Measurements from ENCODE around the gene AASDH.

AASDH gene

DNA sequence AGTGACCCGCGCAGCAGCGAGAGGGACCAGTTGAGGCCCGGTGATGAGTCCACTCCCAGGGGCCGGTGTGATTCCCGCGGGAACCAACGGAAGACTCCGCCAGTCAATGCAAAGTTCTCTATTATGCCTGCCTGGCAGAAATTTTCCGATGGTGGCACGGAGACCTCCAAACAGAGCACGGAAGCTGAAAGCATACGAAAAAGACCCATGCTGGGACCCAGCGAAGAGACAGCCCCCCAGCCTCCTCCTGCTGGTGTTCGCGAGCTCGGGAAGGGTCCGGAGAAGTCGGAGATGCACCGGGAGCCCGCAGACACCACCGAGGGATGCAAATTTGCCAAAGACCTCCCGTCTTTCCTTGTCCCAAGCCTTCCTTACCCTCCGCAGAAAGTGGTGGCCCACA is 71.7 kb downstream of the AASDH start:
- no peak for DNase-seq (ENCODE audit: low read depth in 2 of 2)

DNA sequence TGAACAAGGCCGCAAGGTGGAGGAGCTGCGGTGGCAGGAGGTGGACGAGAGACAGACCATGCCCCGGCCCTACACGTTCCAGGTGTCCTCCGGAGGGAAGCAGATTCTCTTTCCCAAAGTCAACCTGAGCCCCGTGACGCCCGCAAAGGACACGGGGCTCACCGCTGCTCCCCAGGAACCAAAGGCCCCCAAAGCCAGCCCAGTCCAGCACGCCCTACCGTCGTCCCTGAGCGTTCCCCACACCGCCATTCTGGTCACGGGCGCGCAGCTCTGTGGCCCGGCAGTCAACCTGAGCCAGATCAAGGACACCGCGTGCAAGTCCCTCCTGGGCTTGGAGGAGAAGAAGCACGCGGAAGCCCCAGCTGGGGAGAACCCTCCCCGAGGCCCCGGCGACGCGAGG is 72.2 kb downstream of the AASDH start:
- no peak for DNase-seq (ENCODE audit: low read depth in 2 of 2)

DNA sequence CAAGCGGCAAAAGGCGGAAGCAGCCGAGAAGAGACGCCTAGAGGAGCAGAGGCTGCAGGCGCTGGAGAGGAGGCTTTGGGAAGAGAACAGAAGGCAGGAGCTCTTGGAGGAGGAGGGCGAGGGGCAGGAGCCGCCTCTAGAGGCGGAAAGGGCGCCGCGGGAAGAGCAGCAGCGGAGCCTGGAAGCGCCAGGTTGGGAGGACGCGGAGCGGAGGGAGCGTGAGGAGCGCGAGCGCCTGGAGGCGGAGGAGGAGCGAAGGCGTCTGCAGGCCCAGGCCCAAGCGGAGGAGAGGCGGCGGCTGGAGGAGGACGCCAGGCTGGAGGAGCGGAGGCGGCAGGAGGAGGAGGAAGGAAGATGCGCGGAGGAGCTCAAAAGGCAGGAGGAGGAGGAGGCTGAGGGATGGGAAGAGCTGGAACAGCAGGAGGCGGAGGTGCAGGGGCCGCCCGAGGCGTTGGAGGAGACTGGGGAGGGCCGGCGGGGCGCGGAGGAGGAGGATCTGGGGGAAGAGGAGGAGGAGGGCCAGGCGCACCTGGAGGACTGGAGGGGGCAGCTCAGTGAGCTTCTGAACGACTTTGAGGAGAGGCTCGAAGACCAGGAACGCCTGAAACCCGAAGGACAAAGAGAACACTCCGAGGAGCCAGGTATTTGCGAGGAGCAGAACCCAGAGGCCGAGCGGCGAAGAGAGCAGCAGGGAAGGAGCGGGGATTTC is 72.9 kb downstream of the AASDH start:
- DNase-seq (ENCODE audit: low read depth in 2 of 2), result no peak

DNA sequence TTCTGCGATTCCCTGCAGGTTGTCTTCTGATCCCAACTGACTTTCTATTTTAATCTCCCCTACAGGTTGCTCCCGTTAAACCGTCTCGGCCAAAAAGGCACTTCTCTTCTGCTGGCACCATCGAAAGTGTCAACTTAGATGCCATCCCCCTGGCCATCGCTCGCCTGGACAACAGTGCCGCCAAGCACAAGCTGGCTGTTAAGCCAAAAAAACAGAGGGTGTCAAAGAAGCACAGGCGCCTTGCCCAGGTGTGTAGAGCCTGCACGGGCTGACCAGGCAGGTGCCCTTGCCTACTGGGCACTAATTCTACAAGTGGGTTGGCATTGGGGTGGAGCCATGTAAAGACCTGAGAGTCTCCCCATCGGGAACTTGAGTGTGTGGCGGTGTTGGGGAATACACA is 74.2 kb downstream of the AASDH start:
- DNase-seq (ENCODE audit: low read depth in 2 of 2), result no peak

DNA sequence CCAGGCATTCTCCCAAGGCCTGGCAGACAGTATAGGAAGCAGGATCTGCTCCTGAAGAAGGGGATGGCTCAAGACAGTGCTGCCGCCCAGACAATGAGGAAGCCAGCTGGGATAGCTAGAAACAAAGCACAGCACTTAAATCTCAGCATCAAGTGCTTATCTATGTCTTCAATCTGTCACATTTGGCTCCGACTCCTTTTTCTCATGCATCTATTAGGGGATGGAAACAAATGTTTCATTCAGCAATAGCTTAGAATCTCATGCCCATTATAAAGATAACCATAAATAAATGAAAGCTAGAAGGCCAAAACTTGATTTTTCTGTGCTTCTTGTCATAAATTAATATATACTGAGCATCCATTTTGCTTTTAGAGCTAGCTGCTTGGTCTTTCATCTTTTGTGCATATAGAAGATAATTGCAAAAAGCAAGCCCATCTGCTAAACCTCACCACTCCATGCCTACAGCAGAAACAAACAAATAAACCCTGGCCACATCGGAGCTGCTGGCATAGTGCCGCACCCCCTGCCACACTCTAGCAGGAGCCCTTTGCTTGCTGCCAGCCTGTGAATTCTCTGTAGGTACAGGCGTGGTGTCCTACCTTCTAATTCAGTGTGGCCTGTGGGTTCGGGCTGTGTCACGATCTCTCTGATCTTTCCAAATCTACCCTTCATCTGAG is 75.9 kb downstream of the AASDH start:
- DNase-seq (ENCODE audit: low read depth in 2 of 2), result no peak

DNA sequence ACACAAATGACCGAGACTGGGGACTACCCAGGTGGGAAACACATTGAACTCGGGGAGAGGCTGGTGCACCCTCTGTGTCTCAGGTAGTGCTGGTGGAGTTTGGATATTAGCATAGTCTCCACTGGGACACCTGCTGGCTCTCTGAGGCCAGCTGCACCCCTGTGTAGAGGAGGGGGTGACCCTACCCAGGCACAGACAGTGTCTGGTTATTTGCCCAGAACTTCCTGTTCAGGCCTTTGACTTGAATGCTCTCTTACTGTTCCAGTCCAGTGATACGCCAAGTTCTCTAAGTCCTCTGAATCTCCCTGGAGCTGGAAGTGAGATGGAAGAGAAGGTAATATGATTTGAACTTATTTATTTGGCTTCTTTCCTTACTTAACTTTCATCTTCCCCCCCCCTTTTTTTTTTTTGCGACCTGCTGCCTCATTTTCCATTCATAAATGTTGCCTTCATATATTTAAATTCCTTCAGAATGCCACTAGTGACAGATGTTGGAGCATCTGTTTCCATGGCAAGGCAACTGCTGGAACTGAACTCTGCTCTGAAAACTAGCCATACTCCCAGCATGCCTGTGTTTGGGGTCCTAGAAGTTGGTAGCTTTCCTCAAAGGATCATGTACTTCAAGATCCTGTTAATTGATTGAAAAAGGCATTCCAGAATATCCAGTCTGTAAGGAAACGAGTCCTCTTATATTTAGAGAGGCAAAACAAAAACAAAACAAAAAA is 76.7 kb downstream of the AASDH start:
- no peak for DNase-seq (ENCODE audit: low read depth in 2 of 2)

DNA sequence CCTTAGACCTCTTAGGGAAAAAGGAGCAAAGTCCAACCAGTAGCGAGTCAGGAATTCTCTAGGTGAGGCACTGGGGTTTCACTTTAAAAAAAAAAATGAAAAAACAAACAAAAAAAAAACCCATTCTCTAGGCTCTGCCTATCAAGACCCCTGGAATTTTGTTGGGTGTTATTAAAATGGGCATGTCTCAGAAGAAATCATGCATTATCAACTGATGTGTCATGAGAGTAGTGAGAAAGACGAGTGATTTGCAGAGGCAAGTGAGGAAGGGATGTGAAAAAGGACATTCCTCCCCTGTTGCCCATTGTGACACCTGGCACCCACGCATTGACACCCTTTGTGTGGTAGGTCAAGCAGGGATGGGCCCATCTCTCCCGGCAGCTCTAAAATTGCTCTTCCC is 78.9 kb downstream of the AASDH start:
- no peak for DNase-seq (ENCODE audit: low read depth in 2 of 2)

DNA sequence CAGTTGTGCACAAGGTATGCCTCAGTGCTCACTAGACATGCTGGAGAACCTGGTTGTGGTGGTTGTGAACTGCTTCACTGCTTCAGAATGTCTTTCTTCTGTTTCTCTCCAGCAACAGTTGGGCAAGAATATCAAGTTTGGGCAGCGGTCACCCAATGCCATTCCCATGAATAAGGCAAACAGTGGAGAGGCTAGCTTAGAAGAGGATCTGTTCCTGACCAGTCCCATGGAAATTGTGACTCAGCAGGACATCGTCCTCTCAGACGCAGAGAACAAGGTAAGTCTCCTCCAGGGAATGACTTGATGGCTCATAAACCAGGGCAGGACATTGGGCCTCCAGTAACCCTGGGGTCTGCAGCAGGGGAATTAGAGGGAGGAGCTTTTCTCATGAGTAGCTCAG is 79.9 kb downstream of the AASDH start:
- DNase-seq (ENCODE audit: low read depth in 2 of 2), result no peak

DNA sequence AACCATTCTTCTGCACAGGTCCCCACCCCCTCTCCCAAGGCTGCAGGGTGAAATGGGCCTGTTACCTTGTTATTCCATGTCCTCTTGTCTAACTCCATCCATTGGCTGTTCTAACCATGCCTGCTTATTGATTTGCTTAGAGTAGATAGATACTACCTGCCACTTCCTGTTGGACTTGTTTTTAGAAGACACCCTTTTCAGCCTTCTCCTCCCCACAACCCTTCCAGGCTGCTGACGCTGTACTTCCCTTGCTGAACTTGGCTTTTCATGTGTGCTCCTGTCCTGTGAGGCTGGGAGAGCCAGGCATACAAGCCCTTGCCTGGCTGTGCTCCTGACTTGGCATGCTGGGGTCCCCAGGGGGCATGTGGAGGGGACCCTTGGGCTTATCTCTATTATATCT is 81.9 kb downstream of the AASDH start:
- no peak for DNase-seq (ENCODE audit: low read depth in 2 of 2)

DNA sequence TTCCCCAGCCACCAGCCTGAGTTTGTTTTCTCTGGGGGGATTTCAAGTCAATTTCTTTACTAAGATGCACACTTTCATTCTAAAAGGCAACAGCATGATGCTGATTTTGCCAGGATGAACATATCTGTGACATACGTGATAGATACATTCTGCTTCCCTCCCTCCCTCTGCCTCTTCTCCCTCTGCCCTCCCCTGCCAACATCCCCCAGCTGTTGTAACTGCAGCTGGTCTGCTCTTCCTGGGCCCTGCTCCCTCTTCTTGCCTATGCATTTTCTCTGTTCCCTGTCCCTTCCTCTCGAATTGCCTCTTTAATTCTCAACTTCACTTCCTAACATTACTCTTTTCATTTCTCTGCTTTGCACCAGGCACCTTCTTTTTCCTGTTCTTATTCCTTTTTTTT is 83.4 kb downstream of the AASDH start:
- no peak for DNase-seq (ENCODE audit: low read depth in 2 of 2)

DNA sequence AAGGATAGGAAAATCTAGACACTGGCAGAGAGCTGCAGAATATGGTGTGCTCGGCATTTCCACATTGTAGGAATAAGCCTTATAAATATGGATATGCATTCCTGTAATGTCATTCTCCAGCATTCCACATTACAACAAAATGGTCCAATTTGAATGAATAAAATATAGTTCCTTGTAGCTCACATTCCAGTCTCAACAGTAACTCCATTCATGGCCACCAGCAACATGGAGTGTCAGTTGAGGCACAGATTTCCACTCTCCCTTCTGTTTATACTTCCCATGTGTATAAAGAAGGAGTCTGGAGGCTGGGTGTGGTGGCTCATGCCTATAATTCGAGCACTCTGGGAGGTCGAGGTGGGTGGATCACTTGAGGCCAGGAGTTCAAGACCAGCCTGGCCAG is 84.5 kb downstream of the AASDH start:
- no peak for DNase-seq (ENCODE audit: low read depth in 2 of 2)

DNA sequence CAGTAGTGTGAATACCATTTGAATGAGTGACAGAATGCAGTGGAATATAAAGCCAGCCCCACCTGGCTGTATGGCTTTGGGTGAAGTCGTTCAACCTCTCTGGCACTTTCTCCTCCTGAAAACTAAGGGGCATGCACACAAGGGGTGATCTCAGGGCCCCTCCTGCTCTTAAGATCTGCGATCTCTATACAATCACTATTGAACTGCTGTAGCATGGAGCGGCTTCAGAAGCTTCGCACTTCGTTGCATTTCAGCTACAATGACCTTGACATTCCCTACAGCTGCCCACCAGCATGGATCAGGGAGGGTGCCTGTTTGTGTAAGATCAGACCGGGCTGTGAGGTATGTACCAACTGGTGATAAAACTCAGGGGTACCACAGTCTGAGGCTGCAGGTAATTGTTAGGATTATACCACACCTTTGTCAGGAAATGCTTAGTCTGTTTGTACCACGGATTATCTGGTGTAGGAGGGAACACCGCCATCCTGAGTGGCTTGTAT is 85.2 kb downstream of the AASDH start:
- DNase-seq (ENCODE audit: low read depth in 2 of 2), result no peak

DNA sequence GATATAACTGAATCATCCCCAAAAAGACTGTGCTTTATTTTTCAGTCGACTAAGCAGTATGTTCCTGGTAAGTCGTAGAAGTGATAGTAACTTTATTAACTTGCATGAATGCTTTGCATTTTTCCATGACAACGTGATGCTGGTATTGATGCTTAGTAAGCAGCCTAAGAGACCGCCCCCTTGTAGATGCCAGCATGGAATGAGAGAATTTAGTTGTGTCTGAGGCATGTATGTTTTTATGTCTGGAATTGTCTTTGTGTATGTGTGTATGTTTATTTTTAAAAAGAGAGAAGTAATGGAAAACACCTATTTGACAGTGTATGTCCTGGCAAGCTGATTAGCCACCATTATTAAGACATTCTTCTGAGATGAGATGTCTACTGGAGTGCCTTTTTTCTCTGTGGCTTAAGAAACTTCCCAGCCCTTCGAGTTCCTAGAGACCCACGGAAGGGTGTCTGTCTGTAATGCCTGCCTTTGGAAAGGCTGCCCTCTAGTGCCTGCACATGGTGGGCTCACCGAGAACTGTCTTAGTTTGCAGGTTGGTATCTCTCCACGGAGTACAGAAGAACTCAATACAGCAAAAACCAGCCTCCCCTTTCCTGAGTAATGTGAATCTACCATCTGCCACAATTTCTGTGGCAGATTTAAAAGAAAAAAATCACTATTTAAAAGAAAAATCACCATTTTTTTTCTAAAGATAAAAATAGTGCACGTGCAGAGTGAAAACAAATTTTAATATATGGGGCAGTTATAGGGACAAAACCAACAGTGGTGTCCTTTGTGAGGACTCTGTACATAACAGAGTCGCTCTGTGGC is 85.9 kb downstream of the AASDH start:
- peak; percentile 47 to 54 for DNase-seq (ENCODE audit: low read depth in 2 of 2)

DNA sequence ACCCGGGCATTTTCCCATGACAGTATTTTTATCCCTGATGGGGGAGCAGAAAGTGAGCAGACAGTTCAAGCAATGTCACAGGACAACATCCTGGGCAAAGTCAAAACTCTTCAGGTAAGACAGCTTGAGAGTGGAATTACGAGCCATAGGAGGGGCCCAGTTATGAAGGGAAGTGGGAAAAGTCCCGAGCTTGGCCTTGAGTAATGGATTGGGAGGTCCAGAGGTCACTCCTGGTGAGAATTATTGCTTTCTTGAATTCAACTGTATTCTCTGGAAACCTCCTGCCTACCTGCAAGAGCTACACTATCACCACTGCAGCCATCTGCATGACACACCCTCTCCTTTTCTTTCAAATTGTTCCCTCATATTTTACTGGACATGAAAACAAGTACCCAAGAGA is 89.1 kb downstream of the AASDH start:
- DNase-seq (ENCODE audit: low read depth in 2 of 2), result no peak

DNA sequence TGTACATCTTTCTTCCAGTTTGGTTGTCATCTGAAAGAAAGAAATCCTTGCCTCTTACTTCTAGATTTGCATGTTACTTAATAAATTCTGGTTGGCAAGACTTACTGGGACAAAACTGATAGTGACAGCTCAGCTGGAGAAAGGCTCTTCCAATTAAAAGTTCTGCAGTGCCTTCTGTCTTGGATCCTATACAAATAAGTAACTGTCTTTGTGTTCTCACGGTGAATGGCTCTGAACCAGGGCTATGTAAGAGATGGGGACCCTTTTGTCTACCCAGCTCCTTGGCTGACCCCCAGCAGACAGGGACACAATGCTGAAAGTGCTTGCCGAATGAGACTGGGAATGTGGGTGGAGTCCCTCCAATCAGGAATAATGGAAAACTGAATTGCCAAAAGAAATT is 89.5 kb downstream of the AASDH start:
- no peak for DNase-seq (ENCODE audit: low read depth in 2 of 2)

DNA sequence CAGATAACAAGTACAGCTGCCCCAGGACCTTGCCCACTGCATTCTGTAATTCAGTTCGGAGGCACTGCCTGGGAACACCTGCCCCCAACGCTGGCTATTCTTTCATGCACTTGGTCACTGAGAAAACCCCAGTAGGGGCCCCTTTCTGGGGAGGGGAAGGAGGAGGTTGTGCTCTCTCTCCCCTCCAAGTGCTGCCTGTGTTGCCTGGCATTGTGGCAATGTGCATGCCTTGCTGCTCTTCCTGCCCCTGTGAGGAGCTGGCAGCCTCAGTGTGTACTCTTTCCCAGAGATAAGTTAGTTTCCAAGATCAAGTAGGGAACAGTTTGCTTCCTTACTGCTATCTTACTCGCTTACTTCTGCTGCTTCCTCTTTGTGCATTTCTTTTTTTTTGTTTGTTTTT is 90.8 kb downstream of the AASDH start:
- no peak for DNase-seq (ENCODE audit: low read depth in 2 of 2)

DNA sequence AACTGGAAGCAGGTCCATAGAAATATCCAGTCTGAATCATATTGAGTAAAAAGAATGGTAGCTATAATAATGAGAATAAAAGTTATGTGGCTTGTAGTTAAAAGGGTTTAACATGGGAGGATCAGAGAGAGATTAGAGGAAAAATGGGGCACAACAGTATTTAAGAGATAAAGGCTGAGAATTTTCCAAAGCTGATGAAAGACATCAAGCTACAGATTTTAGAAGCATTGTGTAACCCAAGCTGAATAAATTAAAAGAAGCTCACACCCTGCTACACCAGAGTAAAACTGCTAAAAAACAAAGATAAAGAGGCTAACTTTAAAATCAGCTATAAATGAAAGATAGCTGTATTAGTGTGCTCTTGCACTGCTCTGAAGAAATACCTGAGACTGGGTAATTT is 94.2 kb downstream of the AASDH start:
- DNase-seq (ENCODE audit: low read depth in 2 of 2), result no peak

DNA sequence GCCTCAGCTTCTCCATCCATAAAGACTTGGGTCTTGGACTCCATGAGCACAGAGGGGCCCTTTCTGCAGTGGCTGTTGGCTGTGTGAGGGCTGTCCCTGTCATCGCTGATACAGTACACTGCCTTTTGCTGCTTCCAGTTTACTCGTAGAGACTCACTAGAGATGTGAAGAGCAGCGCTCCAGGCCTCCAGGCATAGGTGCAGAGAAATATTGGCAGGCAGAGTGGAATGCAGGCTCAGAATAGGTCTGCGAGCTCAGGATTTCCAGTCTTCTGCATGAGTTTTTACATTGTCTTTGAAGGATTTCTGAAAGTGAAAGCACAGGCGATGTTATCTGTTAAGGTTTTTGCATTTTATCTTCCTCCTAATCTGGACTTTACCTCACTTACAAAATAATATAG is 97.4 kb downstream of the AASDH start:
- DNase-seq (ENCODE audit: low read depth in 2 of 2), result no peak

DNA sequence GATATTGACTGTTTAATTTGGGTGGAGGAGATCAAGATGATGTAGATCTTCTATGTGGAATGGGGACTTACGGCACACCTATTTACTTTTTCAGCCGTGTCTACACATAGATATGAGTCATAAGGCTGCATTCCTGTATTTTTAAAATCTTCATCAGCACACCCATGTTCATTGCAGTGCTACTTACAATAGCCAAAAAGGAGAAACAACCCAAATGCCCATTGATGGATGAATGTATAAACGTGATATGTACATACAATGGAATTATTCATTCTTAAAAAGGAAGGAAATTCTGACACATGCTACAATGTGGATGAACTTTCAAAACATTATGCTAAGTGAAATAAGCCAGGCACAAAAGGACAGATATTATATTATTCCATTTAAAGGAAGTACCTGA is 98.6 kb downstream of the AASDH start:
- DNase-seq (ENCODE audit: low read depth in 2 of 2), result no peak
